Upper lobe of left lung (tissue), 6 donors: ENCODE data around the gene ZFP3. TPM values are rescaled to one million over a fixed set of nuclear protein-coding genes. Genes with fewer than 3 reads are reported as not detected.

Source experiments
- ATAC-seq, 2 donors: fragments of 200-7000 bp; cut with Tn5 transposase; one replicate each; pipeline ENCODE4 v1.9.1; 2022; ENCODE audit warnings: mild to moderate bottlenecking in 2 of 2, moderate library complexity in 2 of 2; ENCODE audit not compliant: low FRiP score in 2 of 2
- DNase-seq, 2 donors: peaks; one replicate each; pipeline ENCODE4 v3.0.0-alpha.2; 2019 to 2020
- H3K27ac ChIP-seq, 4 donors: fragments of 200-600 bp; sonication (generic); one replicate each; pipeline ENCODE4 v1.5.1; 2016 to 2019
- H3K27me3 ChIP-seq, 4 donors: fragments of 200-600 bp; sonication (generic); one replicate each; pipeline ENCODE4 v1.5.1; 2017 to 2019
- H3K36me3 ChIP-seq, 4 donors: fragments of 200-600 bp; sonication (generic); one replicate each; pipeline ENCODE4 v1.5.1; 2016 to 2019
- H3K4me1 ChIP-seq, 4 donors: fragments of 200-600 bp; sonication (generic); one replicate each; pipeline ENCODE4 v1.5.1; 2018 to 2019
- H3K4me3 ChIP-seq, 4 donors: fragments of 200-600 bp; sonication (generic); one replicate each; pipeline ENCODE4 v1.5.1; 2017 to 2019; ENCODE audit warnings: mild to moderate bottlenecking in 2 of 4, moderate library complexity in 1 of 4
- H3K9me3 ChIP-seq, 4 donors: fragments of 200-600 bp; sonication (generic); one replicate each; pipeline ENCODE4 v1.5.1; 2018 to 2019
- EP300 ChIP-seq, 4 donors: sonication (generic); formaldehyde crosslinking; IDR thresholded peaks; one replicate each; pipeline ENCODE4 v1.5.1; 2017; ENCODE audit warnings: antibody characterized with exemption in 4 of 4, control low read depth in 2 of 4
- POLR2A ChIP-seq, 4 donors: fragments of 450-650 bp; IDR thresholded peaks; one replicate each; pipeline ENCODE4 v1.5.1; 2016 to 2017; ENCODE audit warnings: antibody characterized with exemption in 4 of 4, mild to moderate bottlenecking in 2 of 4
- POLR2AphosphoS5 ChIP-seq, 2 donors: sonication (generic); formaldehyde crosslinking; IDR thresholded peaks; one replicate each; pipeline ENCODE4 v1.5.1; 2017; ENCODE audit warnings: antibody characterized with exemption in 2 of 2
- WGBS, 2 donors: methylation state at CpG; one replicate each; pipeline ENCODE4 v1.1.5; 2017 to 2018; 5-methylcytosine and 5-hydroxymethylcytosine counted together
- total RNA-seq, 6 donors: library from RNA; depleted of rRNA in 4 of 6; stranded (reverse); fragments of >200 nt in 4 of 6; gene quantifications; one replicate each; pipeline versions ENCODE4 v1.1.0 to v1.2.1, GENCODE V29; 2016 to 2021
- TF ChIP-seq, protein P1 (sequence below), 6 experiments: fragments of 450-650 bp in 4 of 6; fragments of 200-600 bp in 2 of 6; sonication (generic) in 2 of 6; IDR thresholded peaks; one replicate each; pipeline ENCODE4 v1.5.1; 2016 to 2019; ENCODE audit warnings: antibody characterized with exemption in 6 of 6
- donor health status: DM: no; HTN: no; CAD: no; lungs with moderate emphysema.
- donor health status: DM: no; HTN: yes; CAD: no; lungs with severe emphysema.

ZFP3 gene
- total RNA-seq, 6 donors from 2014 or later = 0.89 to 9.7 (median 5.3) TPM

DNA sequence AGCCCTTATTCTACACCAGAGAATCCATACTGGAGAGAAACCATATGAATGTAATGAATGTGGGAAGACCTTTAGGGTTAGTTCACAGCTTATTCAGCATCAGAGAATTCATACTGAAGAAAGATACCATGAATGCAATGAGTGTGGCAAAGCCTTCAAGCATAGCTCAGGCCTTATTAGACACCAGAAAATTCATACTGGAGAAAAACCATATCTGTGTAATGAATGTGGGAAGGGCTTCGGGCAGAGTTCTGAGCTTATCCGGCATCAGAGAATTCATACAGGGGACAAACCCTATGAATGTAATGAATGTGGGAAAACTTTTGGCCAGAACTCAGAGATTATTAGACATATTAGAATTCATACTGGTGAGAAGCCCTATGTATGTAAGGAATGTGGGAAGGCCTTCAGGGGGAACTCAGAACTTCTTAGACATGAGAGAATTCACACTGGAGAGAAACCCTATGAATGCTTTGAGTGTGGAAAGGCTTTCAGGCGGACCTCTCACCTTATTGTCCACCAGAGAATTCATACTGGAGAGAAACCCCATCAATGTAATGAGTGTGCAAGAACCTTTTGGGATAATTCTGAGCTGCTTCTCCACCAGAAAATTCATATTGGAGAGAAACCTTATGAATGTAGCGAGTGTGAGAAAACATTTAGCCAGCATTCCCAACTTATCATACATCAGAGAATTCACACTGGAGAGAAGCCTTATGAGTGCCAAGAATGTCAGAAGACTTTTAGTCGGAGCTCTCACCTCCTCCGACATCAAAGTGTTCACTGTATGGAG lies 14.1 kb downstream of the ZFP3 start:
- ATAC-seq = no peak
- TF ChIP-seq, protein P1, sequence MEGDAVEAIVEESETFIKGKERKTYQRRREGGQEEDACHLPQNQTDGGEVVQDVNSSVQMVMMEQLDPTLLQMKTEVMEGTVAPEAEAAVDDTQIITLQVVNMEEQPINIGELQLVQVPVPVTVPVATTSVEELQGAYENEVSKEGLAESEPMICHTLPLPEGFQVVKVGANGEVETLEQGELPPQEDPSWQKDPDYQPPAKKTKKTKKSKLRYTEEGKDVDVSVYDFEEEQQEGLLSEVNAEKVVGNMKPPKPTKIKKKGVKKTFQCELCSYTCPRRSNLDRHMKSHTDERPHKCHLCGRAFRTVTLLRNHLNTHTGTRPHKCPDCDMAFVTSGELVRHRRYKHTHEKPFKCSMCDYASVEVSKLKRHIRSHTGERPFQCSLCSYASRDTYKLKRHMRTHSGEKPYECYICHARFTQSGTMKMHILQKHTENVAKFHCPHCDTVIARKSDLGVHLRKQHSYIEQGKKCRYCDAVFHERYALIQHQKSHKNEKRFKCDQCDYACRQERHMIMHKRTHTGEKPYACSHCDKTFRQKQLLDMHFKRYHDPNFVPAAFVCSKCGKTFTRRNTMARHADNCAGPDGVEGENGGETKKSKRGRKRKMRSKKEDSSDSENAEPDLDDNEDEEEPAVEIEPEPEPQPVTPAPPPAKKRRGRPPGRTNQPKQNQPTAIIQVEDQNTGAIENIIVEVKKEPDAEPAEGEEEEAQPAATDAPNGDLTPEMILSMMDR (IDR thresholded peaks at IDR 0.05) = no peak
- TF ChIP-seq POLR2A (IDR thresholded peaks at IDR 0.05) (no peak), EP300 (IDR thresholded peaks at IDR 0.05) (no peak), POLR2AphosphoS5 (IDR thresholded peaks at IDR 0.05) (no peak)
- H3K4me1 ChIP-seq = peaks cover 0 to 9% (median 7%) of the 10 kb centered on the region in 4 donors
- H3K4me3 ChIP-seq = no peak overlapping the region
- no peak for DNase-seq
- H3K27ac ChIP-seq = no peak overlapping the region
- peaks cover 83 to 100% (median 94%) of the 10 kb centered on the region in 4 donors for H3K9me3 ChIP-seq
- peaks cover 0 to under 1% (median 0%) of the 10 kb centered on the region in 4 donors for H3K27me3 ChIP-seq
- 98 to 99% methylated on average over 6 of the region's 6 CpGs for WGBS, 2 donors
- H3K36me3 ChIP-seq = peaks cover 8 to 53% (median 42%) of the 10 kb centered on the region in 4 donors

DNA sequence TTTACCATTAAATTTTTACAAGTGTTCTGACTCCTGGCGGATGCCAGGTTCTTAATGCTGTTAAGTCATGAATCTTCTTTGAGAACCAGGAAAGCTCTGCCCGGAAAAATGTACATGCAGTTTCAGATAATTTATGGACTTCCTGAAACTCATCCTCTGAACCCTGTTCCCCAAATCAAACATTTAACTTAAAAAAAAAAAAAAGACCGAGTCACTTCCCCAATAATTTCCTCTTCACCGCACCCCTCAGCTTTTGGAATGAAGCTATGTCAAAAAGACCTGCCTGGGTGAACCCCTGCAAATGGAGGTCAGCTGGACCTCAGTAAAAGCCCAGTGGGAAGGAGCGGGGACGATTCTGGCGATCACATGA lies 18.4 kb downstream of the ZFP3 start:
- TF ChIP-seq EP300 (IDR thresholded peaks at IDR 0.05) = no peak
- TF ChIP-seq, protein P1 (IDR thresholded peaks at IDR 0.05) = no peak
- TF ChIP-seq POLR2AphosphoS5 (IDR thresholded peaks at IDR 0.05) = no peak
- TF ChIP-seq POLR2A (IDR thresholded peaks at IDR 0.05) = no peak
- Histone ChIP-seq H3K27ac (peak overlapping the region in 3 of 4 donors; percentile 31 to 56 (median 49)), H3K4me3 (peak overlapping the region; percentile 18 to 71 (median 54)), H3K4me1 (peaks cover 0 to 12% (median 9%) of the 10 kb centered on the region in 4 donors), H3K9me3 (peaks cover 41 to 62% (median 53%) of the 10 kb centered on the region in 4 donors), H3K36me3 (peaks cover 0 to 12% (median 11%) of the 10 kb centered on the region in 4 donors), H3K27me3 (peaks cover 0 to 5% (median 0%) of the 10 kb centered on the region in 4 donors)
- 9 to 13% methylated on average over 7 of the region's 7 CpGs for WGBS, 2 donors
- ATAC-seq = no peak
- no peak for DNase-seq

DNA sequence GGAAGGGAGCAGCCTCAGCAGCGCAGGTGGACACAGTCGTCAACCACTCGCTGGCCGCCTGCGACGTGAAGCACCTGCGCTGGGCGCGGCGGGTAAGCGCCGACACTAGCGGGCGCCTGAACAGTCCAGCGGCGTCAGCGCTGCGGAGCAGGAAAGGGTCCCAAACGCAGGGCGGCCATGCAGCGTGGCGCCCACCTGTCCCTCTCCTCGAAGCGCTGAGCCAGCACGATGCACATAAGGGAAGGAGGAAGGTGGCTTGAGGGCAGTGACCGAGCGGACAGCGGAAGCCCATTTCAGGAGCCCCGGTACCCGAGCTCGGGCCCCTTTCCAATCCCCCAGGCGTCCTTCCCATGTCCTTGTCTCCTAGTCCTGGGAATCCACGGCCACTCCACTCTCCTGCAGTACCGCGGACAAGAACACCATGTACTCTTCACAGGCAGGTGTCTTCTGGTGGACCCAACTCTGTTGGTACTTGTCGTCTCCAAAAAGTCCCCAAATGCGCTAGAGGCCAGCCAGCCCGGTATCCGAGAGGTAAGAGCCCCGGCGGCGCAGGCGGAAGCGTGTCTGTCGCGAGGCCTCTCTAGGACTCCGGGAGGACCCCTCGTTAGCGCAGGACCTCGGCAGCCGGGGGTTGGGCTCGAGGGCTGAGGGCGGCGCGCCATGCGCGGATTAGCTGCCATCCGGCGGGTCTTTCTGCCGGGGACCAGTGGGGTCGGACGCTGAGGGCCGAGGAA lies 19.0 kb downstream of the ZFP3 start:
- TF ChIP-seq, protein P1 (IDR thresholded peaks at IDR 0.05) = peak in 1 of 6 experiments; percentile 3
- TF ChIP-seq POLR2A (IDR thresholded peaks at IDR 0.05) = no peak
- no peak for TF ChIP-seq EP300 (IDR thresholded peaks at IDR 0.05)
- TF ChIP-seq POLR2AphosphoS5 (IDR thresholded peaks at IDR 0.05) = no peak
- ATAC-seq (peak; percentile 71 to 72), DNase-seq (peak; percentile 41 to 88)

DNA sequence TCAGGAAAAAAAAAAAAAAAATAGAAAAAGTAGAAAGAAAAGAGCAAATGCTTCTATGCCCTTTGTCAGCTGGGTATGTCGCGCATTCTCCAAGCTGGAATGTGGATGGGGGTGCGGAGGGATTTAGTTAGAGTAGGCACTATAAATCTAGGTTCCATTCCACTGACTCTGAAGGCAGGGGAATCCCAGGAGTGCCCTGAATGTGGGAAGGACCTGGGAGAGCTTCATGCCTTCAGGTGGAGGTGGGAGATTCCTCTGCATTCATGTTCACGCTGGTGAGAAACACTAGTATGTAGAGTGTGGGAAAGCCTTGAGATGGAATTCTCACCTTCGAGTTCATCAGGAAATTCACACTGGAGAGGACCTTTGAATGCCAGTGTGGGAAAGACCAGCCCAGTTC lies 21.0 kb downstream of the ZFP3 start:
- 90 to 92% methylated on average over 5 of the region's 5 CpGs for WGBS, 2 donors
- DNase-seq = no peak

More for the DNA sequence above, 19.0 kb downstream of the ZFP3 start:
- H3K27ac ChIP-seq = peak overlapping the region; percentile 31 to 56 (median 51)
- H3K36me3 ChIP-seq = peaks cover 0 to 6% (median 5%) of the 10 kb centered on the region in 4 donors
- H3K4me1 ChIP-seq = peaks cover 0 to 12% (median 9%) of the 10 kb centered on the region in 4 donors
- peaks cover 35 to 56% (median 48%) of the 10 kb centered on the region in 4 donors for H3K9me3 ChIP-seq
- WGBS, 2 donors = 0 to 4% methylated on average over 26 to 54 of the region's 63 CpGs
- H3K4me3 ChIP-seq = peak overlapping the region; percentile 18 to 71 (median 54)
- H3K27me3 ChIP-seq = peaks cover 0 to 5% (median 0%) of the 10 kb centered on the region in 4 donors

More for the DNA sequence above, 21.0 kb downstream of the ZFP3 start:
- no peak overlapping the region for H3K27ac ChIP-seq
- no peak for TF ChIP-seq POLR2AphosphoS5 (IDR thresholded peaks at IDR 0.05)
- TF ChIP-seq, protein P1 (IDR thresholded peaks at IDR 0.05) = no peak
- no peak for TF ChIP-seq POLR2A (IDR thresholded peaks at IDR 0.05)
- TF ChIP-seq EP300 (IDR thresholded peaks at IDR 0.05) = no peak
- H3K4me3 ChIP-seq = no peak overlapping the region
- peaks cover 0 to 5% (median 0%) of the 10 kb centered on the region in 4 donors for H3K27me3 ChIP-seq
- H3K9me3 ChIP-seq = peaks cover 15 to 36% (median 28%) of the 10 kb centered on the region in 4 donors
- H3K4me1 ChIP-seq = peaks cover 0 to 12% (median 9%) of the 10 kb centered on the region in 4 donors
- no peaks in the 10 kb centered on the region for H3K36me3 ChIP-seq
- no peak for ATAC-seq
